Nucleus accumbens (tissue), 56 donors: ENCODE data around the gene ADGRG7.

ENCODE experiments used
- DNase-seq, 56 donors: peaks; one replicate each; lab custom pipeline; 2025; lab: John Stamatoyannopoulos, UW

ADGRG7 gene

DNA sequence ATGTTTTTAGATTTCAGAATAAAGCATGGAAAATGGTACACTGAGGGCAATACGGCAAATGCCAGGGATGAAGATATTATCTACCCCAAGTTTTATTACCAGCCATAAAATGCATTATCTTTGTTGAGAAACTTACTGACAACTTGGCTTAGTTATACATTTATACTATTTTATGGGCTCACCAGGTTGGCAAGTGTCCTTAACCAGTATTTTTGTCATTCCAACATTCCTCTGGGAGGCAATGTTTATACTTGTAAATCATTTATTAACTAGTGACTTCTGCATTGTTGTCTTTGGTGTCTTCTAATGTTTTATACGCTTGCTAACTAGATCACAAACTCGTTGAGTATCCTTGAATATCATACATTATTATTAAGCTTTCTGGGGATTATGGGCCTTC lies 18.0 kb upstream of the ADGRG7 start:
- DNase-seq: no peak

DNA sequence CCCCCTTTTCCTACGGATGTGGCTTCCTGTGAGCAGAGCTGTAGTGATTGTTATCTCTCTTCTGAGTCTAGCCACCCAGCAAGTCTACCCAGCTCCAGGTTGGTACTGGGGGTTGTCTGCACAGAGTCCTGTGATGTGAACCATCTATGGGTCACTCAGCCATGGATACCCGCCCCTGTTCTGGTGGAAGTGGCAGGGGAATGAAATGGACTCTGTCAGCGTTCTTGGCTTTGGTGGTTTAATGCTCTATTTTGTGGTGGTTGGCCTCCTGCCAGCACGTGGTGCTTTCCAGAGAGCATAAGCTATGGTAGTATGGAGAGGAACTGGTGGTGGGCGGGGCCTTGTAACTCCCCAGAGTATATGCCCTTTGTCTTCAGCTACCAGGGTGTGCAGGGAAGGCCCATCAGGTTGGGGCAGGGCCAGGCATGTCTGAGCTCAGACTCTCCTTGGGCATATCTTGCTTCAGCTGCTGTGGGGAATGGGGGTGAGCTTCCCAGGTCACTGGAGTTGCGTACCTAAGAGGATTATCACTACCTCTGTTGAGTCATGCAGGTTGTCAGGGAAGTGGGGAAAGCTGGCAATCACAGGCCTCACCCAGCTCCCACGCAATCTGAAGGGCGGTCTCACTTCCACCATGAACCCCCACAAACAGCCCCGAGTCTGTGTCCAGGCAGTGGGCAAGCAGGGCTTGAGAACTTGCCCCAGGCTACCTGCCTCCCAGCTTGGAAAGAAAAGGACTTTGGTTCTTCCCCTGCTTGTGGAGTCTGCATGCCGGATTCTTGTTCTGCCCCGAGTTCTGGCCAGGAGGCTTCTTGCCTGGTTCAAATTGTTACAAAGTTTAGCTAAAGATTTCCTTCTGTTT lies 9.0 kb upstream of the ADGRG7 start:
- no peak for DNase-seq

DNA sequence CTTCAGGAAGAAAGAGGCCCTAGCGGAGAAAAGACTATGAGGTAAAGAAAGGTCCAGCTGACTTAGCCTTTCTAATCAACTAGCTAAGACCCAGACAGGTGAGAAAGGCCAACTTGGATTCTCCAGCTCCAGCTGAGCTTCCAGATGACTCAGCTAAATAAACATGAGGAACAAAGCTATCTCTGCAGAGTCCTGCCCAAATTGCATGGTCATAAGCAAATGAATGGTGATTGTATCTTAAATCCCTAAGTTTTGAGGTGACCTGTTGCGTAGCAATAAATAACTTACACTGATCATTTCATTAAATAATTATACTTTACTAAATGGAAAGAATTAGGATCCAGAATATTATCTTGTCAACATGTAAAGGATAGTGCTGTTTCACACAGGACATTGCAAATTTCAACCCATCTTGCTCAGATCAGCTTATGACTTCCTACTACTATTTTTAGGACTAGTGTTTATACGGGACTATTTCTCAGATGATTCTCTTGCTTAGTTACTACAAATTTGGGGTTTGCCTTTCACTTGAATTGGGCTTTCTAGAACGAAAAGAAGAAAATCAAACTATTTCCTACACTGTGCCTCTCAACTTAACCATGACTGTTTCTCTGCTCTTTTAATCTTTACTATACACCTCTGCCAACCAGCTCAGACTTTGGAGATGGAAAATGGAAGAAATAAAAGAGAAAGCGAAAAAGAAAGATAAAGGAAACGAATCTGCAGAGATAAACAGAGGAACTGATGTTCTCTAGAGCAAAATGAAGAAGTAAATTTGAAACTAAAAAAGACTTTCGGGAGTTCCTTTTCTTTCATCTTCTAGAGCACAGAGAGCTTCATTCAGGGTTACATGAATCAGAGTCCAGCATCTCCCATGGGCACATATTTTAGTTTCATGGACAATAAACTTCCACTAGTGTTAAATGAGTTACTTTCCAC lies 6.6 kb upstream of the ADGRG7 start:
- no peak for DNase-seq

DNA sequence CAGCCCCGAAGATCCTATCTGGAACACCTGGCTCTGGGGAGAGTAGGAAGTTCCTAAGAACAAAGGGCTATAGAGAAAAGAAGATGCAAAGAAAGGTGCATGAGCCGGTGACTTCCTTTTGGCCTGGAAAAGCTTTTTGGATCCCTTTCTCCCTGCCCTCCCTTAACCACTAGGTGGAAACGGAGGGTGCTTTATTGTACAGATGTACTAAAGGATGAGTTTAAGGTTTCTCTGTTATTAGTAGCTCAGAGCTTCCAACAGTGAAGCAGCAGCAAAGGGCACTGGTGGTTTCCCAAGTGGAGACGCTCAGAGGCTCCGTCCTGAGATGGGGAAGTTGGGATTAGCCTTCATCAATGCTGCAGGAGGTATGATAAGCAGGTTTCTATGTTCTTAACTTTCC lies 5.9 kb upstream of the ADGRG7 start:
- peak in 1 of 56 donors; percentile 3 for DNase-seq

DNA sequence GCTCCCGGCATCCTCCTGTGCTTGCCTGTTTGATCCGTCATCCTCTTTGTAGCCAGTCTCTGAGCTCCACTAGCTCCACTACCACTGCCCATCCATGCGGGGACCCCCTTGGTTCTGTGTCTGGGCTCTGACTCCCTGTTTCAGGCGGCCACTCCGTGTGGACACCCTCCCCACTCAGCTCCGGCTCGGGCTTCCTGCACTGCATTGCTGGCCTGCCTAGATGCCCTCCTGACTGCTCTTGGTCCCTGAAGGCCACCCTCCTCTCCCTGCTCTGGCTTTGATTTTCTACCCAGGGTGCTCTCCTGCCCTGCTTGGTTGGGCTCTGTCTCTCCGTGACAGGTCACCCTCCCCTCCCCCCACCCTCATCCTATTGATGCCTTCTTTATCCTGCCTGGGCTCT lies 4.0 kb upstream of the ADGRG7 start:
- DNase-seq: no peak

DNA sequence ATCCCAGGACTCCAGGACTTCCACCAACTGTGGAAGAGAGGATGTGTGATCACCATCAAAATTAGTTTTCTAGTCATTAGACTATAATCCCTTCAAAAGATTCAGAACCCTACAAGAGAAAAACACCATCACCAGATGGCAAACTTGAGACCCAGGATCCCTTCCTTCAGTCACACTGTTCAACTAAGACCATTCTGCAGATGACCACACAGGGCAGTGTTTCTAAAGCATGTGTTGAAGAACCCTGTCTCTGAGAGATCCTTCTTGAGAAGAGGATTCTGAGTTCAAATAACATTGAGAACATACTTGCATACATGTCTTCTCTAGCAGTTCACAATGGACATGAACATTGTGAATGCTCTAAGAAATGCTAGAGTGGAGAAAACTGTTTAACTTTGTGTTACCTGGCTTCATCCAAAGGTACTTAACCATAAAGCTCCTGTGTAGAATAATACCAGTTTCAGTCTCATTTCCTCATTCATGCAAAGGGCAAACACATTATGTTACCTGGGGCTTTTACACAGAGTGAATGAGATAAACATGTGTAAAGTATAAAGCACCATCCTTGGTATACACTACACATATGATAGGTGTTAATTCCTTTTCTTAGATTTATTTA lies 2.4 kb upstream of the ADGRG7 start:
- no peak for DNase-seq

DNA sequence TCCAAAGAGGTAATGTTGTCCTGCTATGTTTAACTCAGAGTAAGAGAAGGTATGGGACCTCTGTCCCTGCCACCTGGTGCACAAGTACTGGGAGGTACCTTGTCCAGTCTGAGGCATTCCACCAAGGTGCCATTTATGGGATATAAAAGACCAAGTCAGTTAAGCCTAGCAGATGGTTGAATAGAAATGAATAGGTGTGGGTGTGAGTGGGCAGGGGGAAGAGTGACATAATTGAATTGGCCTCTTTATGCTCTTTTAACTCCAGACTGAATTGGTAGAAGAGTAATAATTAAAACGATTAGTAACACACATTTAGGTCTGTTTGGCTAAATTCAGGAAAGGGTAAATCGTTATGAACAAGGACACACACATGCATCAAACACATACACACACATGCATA lies 562 bp downstream of the ADGRG7 start:
- DNase-seq: no peak

DNA sequence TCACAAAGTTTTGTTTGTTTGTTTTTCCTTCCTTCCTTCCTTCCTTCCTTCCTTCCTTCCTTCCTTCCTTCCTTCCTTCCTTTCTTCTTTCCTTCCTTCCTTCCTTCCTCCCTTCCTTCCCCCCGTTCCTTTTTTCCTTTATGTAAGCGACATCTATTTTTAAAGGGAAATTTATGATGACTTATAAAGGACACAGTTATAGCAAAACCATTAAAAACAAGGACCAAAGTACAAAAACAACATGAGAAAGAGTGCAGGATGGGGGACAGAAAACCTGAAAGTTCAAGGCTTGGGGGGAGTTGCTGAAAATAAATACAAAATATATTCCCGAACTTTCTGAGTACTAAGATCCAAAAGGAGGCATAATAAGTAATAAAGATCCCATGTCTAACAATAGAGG lies 1.8 kb downstream of the ADGRG7 start:
- DNase-seq: no peak

DNA sequence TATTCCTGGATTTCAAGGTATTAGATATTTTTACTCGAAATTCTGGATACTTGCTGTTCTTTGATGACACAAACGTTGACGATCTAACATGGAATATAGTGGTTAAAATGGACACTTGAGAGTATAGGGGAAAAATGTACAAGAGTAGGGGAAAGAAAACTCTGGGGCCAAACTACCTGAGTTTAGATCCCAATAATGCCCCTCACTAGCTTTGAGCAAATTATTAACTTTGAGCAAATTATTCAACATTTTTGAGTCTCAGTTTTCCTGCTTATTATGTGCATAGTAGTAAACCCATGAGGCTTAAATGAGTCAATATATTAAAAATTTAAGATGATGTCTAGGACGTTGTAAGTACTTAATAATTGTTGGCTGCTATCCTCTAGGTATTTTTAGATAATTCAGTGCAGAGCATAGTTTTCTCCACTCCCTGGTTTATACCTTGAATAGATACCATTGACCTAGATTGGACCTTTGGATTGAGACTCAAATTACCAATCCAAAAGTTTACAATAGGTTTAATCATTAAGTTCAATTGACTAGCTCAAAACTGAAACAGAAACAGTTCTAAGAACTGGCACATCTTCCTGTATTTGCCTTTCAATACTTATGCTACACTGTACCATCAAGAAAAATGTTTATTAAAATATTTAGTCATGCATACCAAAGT lies 4.5 kb downstream of the ADGRG7 start:
- no peak for DNase-seq

DNA sequence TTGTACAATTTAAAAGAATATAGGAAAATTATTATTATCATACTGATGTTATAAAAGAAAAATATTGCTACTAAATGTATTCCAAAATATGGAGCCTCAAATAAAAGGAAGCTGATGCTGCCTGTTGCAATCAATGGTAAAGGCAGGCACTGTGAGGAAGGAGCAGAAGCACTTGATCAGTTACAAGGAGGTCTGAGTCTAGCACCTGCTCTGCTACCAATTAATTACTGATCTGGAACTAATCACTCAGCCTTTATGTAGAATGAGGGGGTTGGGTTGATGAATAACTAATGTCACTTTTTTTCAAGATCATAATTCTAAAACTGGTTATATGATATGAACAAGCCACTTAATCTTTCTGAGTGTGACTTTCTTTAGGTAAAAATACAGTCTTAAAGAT lies 5.5 kb downstream of the ADGRG7 start:
- DNase-seq: no peak

DNA sequence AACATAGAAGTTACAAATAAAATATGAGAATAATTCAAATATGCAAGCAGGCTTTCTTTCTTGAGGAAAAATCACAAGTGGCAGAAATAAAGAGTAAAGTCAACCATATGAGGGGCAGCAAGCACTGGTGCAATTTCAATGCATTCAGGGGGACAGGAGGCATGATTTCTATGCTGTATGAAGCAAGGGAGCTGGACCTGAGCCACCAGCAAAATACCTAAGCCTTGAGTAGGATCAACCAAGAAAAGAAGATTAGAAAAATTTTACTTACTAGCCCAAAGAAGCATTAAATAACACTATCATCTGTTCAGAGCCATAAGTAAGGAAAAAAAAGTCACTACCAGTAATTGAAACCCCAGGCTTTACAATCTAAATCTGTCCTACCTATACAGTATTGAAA lies 6.3 kb downstream of the ADGRG7 start:
- DNase-seq: no peak

DNA sequence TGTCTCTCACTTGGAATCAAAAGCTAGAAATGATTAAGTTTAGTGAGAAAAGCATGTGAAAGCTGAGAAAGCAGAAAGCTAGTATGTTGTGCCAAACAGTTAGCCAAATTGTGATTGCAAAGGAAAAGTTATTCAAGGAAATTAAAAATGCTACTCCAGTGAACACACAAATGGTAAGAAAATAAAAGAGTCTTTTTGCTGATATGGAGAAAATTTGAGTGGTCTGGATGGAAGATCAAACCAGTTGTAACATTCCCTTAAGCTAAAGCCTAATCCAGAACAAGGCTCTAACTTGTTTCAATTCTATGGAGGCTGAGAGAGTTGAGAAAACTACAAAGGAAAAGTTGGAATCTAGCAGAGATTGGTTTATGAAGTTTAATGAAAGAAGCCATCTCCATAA lies 11.8 kb downstream of the ADGRG7 start:
- no peak for DNase-seq

DNA sequence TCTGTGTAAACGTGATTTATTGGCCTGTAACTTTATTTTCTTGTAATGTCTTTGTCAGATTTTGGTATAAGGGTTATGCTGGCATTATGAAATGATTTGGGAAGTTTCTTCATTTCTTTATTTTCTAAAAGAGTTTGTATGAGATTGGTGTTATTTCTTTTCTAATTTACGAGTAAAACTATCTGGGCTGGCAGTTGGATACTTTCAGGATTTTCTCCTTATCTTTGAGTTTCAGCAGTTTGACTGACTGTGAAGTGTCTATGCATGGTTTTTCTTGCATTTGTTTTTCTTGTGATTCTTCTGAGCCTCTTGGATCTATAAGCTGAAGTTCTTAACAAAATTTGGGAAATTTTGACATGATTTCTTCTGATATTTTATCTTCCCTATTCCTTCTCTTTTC lies 18.1 kb downstream of the ADGRG7 start:
- DNase-seq: no peak

DNA sequence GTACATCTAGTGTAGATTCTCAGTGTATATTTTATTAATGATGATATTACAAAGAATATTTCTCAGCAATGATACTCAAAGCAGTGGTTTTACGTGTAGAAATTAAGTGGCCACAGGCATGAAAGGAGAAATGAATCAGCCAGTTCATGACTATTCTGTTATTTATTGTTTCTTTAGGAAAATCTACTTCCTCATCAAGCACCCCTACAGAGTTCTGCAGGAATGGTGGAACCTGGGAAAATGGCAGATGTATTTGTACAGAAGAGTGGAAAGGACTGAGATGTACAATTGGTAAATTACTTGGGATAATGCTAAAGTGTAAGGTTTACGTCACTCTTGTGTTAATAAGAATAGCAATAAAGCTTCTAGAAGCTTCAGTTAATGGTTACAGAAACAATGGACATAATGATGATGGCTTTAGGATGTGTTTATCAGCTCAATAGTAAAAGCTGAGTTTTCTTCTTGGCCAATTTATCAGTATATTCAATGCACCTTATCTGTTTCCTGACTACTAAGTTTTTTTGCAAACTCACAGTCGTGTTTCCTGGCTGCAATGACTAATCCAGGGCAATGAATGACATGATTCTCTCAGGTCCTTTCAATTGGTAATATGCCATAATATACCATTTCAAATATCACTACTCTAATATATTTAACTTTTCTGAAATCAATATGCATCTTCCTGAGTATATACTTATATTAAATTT lies 20.2 kb downstream of the ADGRG7 start:
- DNase-seq: no peak

DNA sequence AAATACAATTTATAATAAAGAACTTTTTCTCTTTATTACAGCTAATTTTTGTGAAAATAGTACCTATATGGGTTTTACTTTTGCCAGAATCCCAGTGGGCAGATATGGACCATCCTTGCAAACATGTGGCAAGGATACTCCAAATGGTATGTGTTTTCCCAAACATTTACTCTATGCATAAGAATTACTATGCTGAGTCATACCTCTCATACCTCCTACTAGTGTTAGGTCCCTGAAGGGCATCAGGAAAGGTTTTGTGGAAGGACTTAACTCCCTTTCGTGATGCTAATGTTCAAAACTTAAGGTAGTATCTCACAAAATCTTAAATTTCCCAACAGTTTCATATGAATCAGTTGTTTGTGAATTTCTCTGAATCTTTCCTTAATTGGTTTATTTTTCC lies 21.3 kb downstream of the ADGRG7 start:
- DNase-seq: no peak

DNA sequence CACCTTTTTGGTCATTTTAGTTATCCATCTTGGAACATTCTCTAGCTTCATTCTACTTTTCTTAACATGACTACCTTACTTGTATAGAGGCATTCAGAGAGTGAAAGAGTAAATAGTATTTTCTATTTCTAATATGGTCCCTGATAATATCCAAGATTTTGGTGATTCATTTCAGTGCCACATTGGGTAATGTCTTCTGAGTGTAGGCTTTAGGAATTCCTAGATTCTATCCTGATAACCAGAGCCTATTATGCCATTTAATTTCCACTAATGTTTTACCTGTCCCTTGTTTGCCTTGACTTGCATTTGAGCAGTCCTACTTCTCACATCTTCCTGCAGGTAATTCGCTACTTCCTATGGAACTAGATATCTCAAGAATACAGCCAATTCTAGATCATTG lies 21.8 kb downstream of the ADGRG7 start:
- DNase-seq: no peak

DNA sequence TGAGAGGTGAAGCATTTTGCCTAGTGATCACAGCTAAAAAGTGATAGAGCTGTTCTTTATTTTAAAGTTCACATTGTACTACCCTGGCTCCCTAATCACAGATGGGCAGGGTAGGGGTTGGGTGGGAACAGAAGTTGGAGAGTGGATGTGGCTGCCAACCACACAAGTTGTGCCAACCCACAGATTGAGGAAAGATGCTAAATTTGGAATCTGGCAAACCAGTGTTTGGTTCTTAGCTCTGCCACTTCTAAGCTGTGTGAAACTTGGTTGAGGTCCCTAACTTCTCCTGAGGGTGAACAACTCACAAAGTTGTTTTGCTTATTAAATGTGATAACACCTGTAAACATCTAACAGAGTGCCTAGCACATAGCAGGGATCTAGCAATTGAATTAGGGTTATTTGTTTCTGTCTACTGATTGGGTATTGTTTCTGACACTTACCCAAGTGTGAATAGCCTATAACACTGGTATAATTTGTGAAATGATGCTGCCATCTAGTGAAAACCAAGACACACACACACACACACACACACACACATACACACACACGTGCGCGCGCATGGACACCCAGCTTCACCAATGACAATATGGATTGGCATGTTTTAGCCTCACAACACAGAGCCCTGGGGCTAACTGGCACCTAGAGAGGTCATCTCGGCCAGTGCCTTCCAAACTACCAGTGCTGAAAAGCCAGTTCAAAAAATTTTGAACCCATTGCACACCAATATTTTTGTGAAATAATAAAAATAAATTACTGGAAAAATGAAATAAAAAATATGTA lies 25.3 kb downstream of the ADGRG7 start:
- no peak for DNase-seq

DNA sequence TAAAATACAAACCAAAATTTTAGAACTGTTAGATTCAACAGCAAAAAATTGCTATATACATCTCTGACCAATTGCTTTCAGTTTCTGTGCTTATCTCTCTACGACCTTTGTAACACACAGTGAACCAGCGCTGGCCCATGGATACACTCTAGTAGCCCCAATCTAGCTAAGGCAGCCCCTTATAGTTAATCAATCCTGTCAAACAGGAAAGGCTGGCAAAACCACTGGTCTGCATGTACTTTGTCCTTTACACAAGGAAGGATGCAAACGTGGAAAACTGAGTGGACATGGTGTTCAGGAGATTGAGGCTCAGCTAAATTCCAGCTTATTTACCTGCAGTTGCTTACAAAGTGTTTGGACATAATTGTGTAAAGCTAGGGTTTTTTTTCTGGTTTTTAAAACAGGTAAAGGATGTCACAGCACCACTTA lies 25.9 kb downstream of the ADGRG7 start:
- no peak for DNase-seq

DNA sequence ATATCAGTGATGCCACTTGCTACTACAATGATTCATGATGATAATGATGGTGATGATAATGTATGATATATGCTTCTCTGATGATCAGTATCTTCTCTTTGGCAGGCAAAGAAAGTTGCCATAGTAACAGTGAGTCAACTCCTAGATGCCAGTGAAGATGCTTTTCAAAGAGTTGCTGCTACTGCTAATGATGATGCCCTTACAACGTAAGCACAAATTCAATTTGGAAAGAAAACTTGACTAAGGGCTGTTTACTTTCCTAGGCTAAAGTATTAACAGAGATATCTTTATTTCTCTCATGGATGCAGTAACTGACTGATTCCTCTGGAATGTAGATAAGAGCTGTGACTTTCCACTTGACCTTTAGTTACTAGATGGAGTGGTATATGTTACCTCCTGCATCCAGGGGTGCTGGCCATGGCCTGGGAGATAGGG lies 27.8 kb downstream of the ADGRG7 start:
- DNase-seq: peak in 1 of 56 donors; percentile 30
